Neural progenitor cell (in vitro differentiated cells): ENCODE measurements around the gene STEAP1B. TPM values are rescaled to one million over a fixed set of nuclear protein-coding genes. Genes with fewer than 3 reads are reported as not detected.
A peak's percentile ranks its signal among the peaks of the same experiment; 100 is the strongest.

Experiments used
- DNase-seq: peaks from one replicate; pipeline ENCODE4 v3.0.0-alpha.2; 2016; ENCODE audit warnings: low spot score
- H2AFZ ChIP-seq: fragments of 200-600 bp; sonication (generic); replicated peaks from 2 replicates; pipeline ENCODE4 v1.6.1; 2016; ENCODE audit warnings: antibody characterized with exemption
- H3F3A ChIP-seq: fragments of 200-600 bp; sonication (generic); 2 replicates; pipeline ENCODE4 v1.6.1; 2016; ENCODE audit warnings: antibody characterized with exemption, low read depth
- H3K27ac ChIP-seq: fragments of 200-600 bp; sonication (generic); 2 replicates; pipeline ENCODE4 v1.5.1; 2016; ENCODE audit warnings: mild to moderate bottlenecking
- H3K27me3 ChIP-seq: fragments of 200-600 bp; sonication (generic); 2 replicates; pipeline ENCODE4 v1.6.1; 2016; ENCODE audit warnings: mild to moderate bottlenecking, moderate library complexity
- H3K36me3 ChIP-seq: fragments of 200-600 bp; sonication (generic); 2 replicates; pipeline ENCODE4 v1.5.1; 2016
- H3K4me1 ChIP-seq: fragments of 200-600 bp; sonication (generic); 2 replicates; pipeline ENCODE4 v1.6.1; 2016; ENCODE audit warnings: mixed run types
- H3K4me2 ChIP-seq: fragments of 200-600 bp; sonication (generic); 2 replicates; pipeline ENCODE4 v1.6.1; 2016
- H3K4me3 ChIP-seq: fragments of 200-600 bp; sonication (generic); 2 replicates; pipeline ENCODE4 v1.5.1; 2016
- H3K79me2 ChIP-seq: fragments of 200-600 bp; sonication (generic); 2 replicates; pipeline ENCODE4 v1.6.1; 2016; ENCODE audit warnings: low read depth
- H3K9ac ChIP-seq: fragments of 200-600 bp; sonication (generic); 2 replicates; pipeline ENCODE4 v1.6.1; 2016
- H3K9me3 ChIP-seq: fragments of 200-600 bp; sonication (generic); 2 replicates; pipeline ENCODE4 v1.5.1; 2016; ENCODE audit warnings: low read depth
- H4K20me1 ChIP-seq: fragments of 200-600 bp; sonication (generic); 2 replicates; pipeline ENCODE4 v1.6.1; 2016; ENCODE audit warnings: low read depth
- H3K27ac Mint-ChIP-seq: 3 replicates; pipeline ENCODE4 v1.8.0; 2021; ENCODE audit warnings: mixed read lengths
- H3K27me3 Mint-ChIP-seq: 2 replicates; pipeline ENCODE4 v1.8.0; 2022; ENCODE audit warnings: low read depth, mild to moderate bottlenecking, inconsistent platforms, moderate library complexity, mixed read lengths; ENCODE audit not compliant: insufficient read depth
- H3K36me3 Mint-ChIP-seq: 3 replicates; pipeline ENCODE4 v1.8.0; 2021; ENCODE audit warnings: mixed read lengths
- H3K4me1 Mint-ChIP-seq: 3 replicates; pipeline ENCODE4 v1.8.0; 2021; ENCODE audit warnings: mixed read lengths
- H3K4me3 Mint-ChIP-seq: 3 replicates; pipeline ENCODE4 v1.8.0; 2021; ENCODE audit warnings: mild to moderate bottlenecking, moderate library complexity, mixed read lengths
- H3K9me3 Mint-ChIP-seq: 3 replicates; pipeline ENCODE4 v1.8.0; 2020; ENCODE audit warnings: mixed read lengths
- CTCF ChIP-seq: fragments of 200-600 bp; sonication (generic); IDR thresholded peaks from 2 replicates; pipeline ENCODE4 v1.5.1; 2017; ENCODE audit warnings: antibody characterized with exemption, mild to moderate bottlenecking
- EZH2 ChIP-seq: fragments of 200-600 bp; sonication (generic); IDR thresholded peaks from 2 replicates; pipeline ENCODE4 v1.6.1; 2017; ENCODE audit warnings: antibody characterized with exemption, mild to moderate bottlenecking, moderate library complexity
- EZH2phosphoT487 ChIP-seq: fragments of 200-600 bp; sonication (generic); IDR thresholded peaks from 2 replicates; pipeline ENCODE4 v1.6.1; 2017; ENCODE audit warnings: antibody characterized with exemption
- total RNA-seq: library from RNA; depleted of rRNA; stranded (reverse); fragments of >200 nt; gene quantifications from 2 replicates; pipeline ENCODE4 v1.2.3, GENCODE V29; 2015; ENCODE audit warnings: low replicate concordance

The STEAP1B gene
- total RNA-seq, 1 donor from 2014 or later = 1.6 TPM

GRCh38 chr7:22486597-22486996 is 13.4 kb downstream of the STEAP1B start:
- Mint-ChIP-seq H3K4me1 (peaks cover 9% of the 10 kb centered on the region), H3K4me3 (no peak overlapping the region), H3K9me3 (peaks cover 6% of the 10 kb centered on the region)

GRCh38 chr7:22485189-22485588 is 14.8 kb downstream of the STEAP1B start:
- Histone ChIP-seq H3K27ac (no peak overlapping the region), H2AFZ (no peak overlapping the region), H3K79me2 (no peaks in the 10 kb centered on the region), H3F3A (no peaks in the 10 kb centered on the region), H4K20me1 (no peaks in the 10 kb centered on the region), H3K4me1 (peaks cover 8% of the 10 kb centered on the region), H3K27me3 (no peaks in the 10 kb centered on the region), H3K4me3 (no peak overlapping the region), H3K36me3 (no peaks in the 10 kb centered on the region), H3K9ac (no peak overlapping the region), H3K4me2 (no peak overlapping the region), H3K9me3 (no peaks in the 10 kb centered on the region)
- no peaks in the 10 kb centered on the region for H3K36me3 Mint-ChIP-seq
- H3K4me1 Mint-ChIP-seq = peaks cover 9% of the 10 kb centered on the region
- DNase-seq = no peak
- H3K27me3 Mint-ChIP-seq = no peaks in the 10 kb centered on the region
- peaks cover 6% of the 10 kb centered on the region for H3K9me3 Mint-ChIP-seq
- H3K4me3 Mint-ChIP-seq = no peak overlapping the region
- no peak for TF ChIP-seq CTCF
- no peak for TF ChIP-seq EZH2phosphoT487
- TF ChIP-seq EZH2 = no peak
- no peak overlapping the region for H3K27ac Mint-ChIP-seq

More at GRCh38 chr7:22486597-22486996, 13.4 kb downstream of the STEAP1B start:
- Mint-ChIP-seq H3K36me3 (no peaks in the 10 kb centered on the region), H3K27me3 (no peaks in the 10 kb centered on the region), H3K27ac (peak overlapping the region; percentile 3)
- no peak for DNase-seq
- no peaks in the 10 kb centered on the region for H3F3A ChIP-seq
- no peak overlapping the region for H3K27ac ChIP-seq
- H4K20me1 ChIP-seq = no peaks in the 10 kb centered on the region
- H3K27me3 ChIP-seq = no peaks in the 10 kb centered on the region
- no peak overlapping the region for H2AFZ ChIP-seq
- no peaks in the 10 kb centered on the region for H3K79me2 ChIP-seq
- no peaks in the 10 kb centered on the region for H3K36me3 ChIP-seq
- no peaks in the 10 kb centered on the region for H3K9me3 ChIP-seq
- TF ChIP-seq EZH2phosphoT487 (no peak), CTCF (no peak), EZH2 (no peak)
- no peak overlapping the region for H3K9ac ChIP-seq
- H3K4me2 ChIP-seq = no peak overlapping the region
- H3K4me1 ChIP-seq = peaks cover 8% of the 10 kb centered on the region
- H3K4me3 ChIP-seq = no peak overlapping the region

GRCh38 chr7:22482503-22482902 is 17.5 kb downstream of the STEAP1B start:
- Histone ChIP-seq H3K36me3 (no peaks in the 10 kb centered on the region), H3K4me1 (peaks cover 17% of the 10 kb centered on the region), H3K4me2 (no peak overlapping the region), H3K27me3 (no peaks in the 10 kb centered on the region), H2AFZ (no peak overlapping the region), H3K4me3 (no peak overlapping the region), H3K27ac (no peak overlapping the region), H3K9ac (no peak overlapping the region), H4K20me1 (no peaks in the 10 kb centered on the region), H3K9me3 (no peaks in the 10 kb centered on the region), H3K79me2 (no peaks in the 10 kb centered on the region), H3F3A (peaks cover 8% of the 10 kb centered on the region)
- Mint-ChIP-seq H3K27ac (no peak overlapping the region), H3K9me3 (peaks cover 6% of the 10 kb centered on the region), H3K36me3 (no peaks in the 10 kb centered on the region), H3K27me3 (no peaks in the 10 kb centered on the region), H3K4me1 (no peaks in the 10 kb centered on the region), H3K4me3 (no peak overlapping the region)
- no peak for DNase-seq
- TF ChIP-seq EZH2 (no peak), CTCF (no peak), EZH2phosphoT487 (no peak)
